HCT116 (cell line): ENCODE data around the gene DIAPH3. TPM values are rescaled to one million over a fixed set of nuclear protein-coding genes. Genes with fewer than 3 reads are reported as not detected.

Experiments used
- ATAC-seq: fragments of 200-7000 bp; cut with Tn5 transposase; 2 replicates; pipeline ENCODE4 v1.9.1; 2020; ENCODE audit warnings: mild to moderate bottlenecking, moderate library complexity
- BruUV-seq: library from RNA; stranded (reverse); fragments of 400-500 nt; replicated peaks from 2 replicates; lab custom pipeline; 2021; lab: Mats Ljungman, UMichigan
- CTCF ChIA-PET: fragments of 300-600 bp; sonication (Branson Sonifier 250); formaldehyde crosslinking; loops from one replicate; lab custom pipeline; 2021; ENCODE audit warnings: antibody characterized with exemption; lab: Charles Lee
- POLR2A ChIA-PET: fragments of 300-600, 350-600 bp; sonication (Branson Sonifier 250); formaldehyde crosslinking; loops from one replicate; lab custom pipeline; 2021; ENCODE audit warnings: antibody characterized with exemption; lab: Charles Lee
- RAD21 ChIA-PET, 2 experiments: fragments of 300-600 bp; sonication (Branson Sonifier 250); formaldehyde crosslinking; loops; one replicate each; lab custom pipeline; 2023; ENCODE audit warnings: low total read pairs in 2 of 2; ENCODE audit not compliant: uncharacterized antibody in 2 of 2, unreplicated experiment in 2 of 2, low non-redundant PET in 1 of 2; lab: Charles Lee
- DNase-seq: peaks from one replicate; pipeline ENCODE4 v3.0.0-alpha.2; 2010; ENCODE audit warnings: low read depth, low spot score
- H2AFZ ChIP-seq: fragments of 200-600 bp; shearing (Covaris generic), sonication (generic); 2 replicates; pipeline ENCODE4 v1.6.1; 2017; ENCODE audit warnings: low read depth, mixed run types, mixed read lengths, antibody characterized with exemption, low read length; ENCODE audit not compliant: poor library complexity, severe bottlenecking
- H3K27ac ChIP-seq: 2 replicates; pipeline ENCODE4 v1.5.1; 2012; ENCODE audit warnings: low read depth, low read length
- H3K27me3 ChIP-seq: fragments of 200-600 bp; sonication (generic); 2 replicates; pipeline ENCODE4 v1.6.1; 2016; ENCODE audit warnings: mixed run types, low read length, mixed read lengths; ENCODE audit not compliant: insufficient read depth
- H3K36me3 ChIP-seq, 2 experiments: fragments of 200-500 bp in 1 of 2; fragments of 200-600 bp in 1 of 2; sonication (Bioruptor generic) in 1 of 2; sonication (generic) in 1 of 2; 2 replicates each; pipeline versions ENCODE4 v1.5.1 to v1.6.1; 2014 to 2016; ENCODE audit warnings: low read length in 2 of 2, inconsistent platforms in 1 of 2, mixed read lengths in 1 of 2, mixed run types in 1 of 2; ENCODE audit not compliant: insufficient read depth in 2 of 2, control insufficient read depth in 1 of 2
- H3K4me1 ChIP-seq, 2 experiments: fragments of 200-600 bp in 1 of 2; sonication (generic) in 1 of 2; 2 replicates each; pipeline versions ENCODE4 v1.5.1 to v1.6.1; 2012 to 2017; ENCODE audit warnings: low read length in 2 of 2, inconsistent platforms in 1 of 2, mild to moderate bottlenecking in 1 of 2, mixed read lengths in 1 of 2, mixed run types in 1 of 2, moderate library complexity in 1 of 2; ENCODE audit not compliant: insufficient read depth in 2 of 2, control insufficient read depth in 1 of 2
- H3K4me2 ChIP-seq: fragments of 200-600 bp; sonication (generic); 2 replicates; pipeline ENCODE4 v1.6.1; 2017; ENCODE audit warnings: mixed run types, low read length, mixed read lengths
- H3K4me3 ChIP-seq, 2 experiments: fragments of 200-600 bp in 1 of 2; sonication (generic) in 1 of 2; replicated peaks in 1 of 2; 2 replicates each; pipeline ENCODE4 v1.5.1; 2011 to 2016; ENCODE audit warnings: low read length in 2 of 2, control low read depth in 1 of 2, low read depth in 1 of 2, mild to moderate bottlenecking in 1 of 2, mixed read lengths in 1 of 2, mixed run types in 1 of 2
- H3K79me2 ChIP-seq: fragments of 200-600 bp; sonication (generic); 2 replicates; pipeline ENCODE4 v1.6.1; 2017; ENCODE audit warnings: mild to moderate bottlenecking, mixed run types, low read length, moderate library complexity, mixed read lengths; ENCODE audit not compliant: insufficient read depth
- H3K9ac ChIP-seq: fragments of 200-600 bp; sonication (generic); 2 replicates; pipeline ENCODE4 v1.6.1; 2016; ENCODE audit warnings: low read length, mixed read lengths
- H3K9me2 ChIP-seq: fragments of 200-600 bp; sonication (generic), shearing (Covaris generic); 2 replicates; pipeline ENCODE4 v1.6.1; 2017; ENCODE audit warnings: mixed run types, mild to moderate bottlenecking, moderate library complexity; ENCODE audit not compliant: insufficient read depth
- H3K9me3 ChIP-seq, 2 experiments: fragments of 200-500 bp in 1 of 2; fragments of 200-600 bp in 1 of 2; sonication (Bioruptor generic) in 1 of 2; sonication (generic) in 1 of 2; 2 replicates each; pipeline ENCODE4 v1.6.1; 2014 to 2017; ENCODE audit warnings: low read length in 2 of 2, mixed read lengths in 2 of 2, inconsistent platforms in 1 of 2, low read depth in 1 of 2, mild to moderate bottlenecking in 1 of 2, mixed run types in 1 of 2, moderate library complexity in 1 of 2; ENCODE audit not compliant: control insufficient read depth in 1 of 2, insufficient read depth in 1 of 2
- H4K20me1 ChIP-seq: fragments of 200-600 bp; sonication (generic), shearing (Covaris generic); 2 replicates; pipeline ENCODE4 v1.6.1; 2017; ENCODE audit warnings: mixed run types, mild to moderate bottlenecking, moderate library complexity; ENCODE audit not compliant: insufficient read depth
- CBX3 ChIP-seq: IDR thresholded peaks from 2 replicates; pipeline ENCODE4 v1.6.1; 2012; ENCODE audit warnings: low read depth
- CEBPB ChIP-seq: IDR thresholded peaks from 2 replicates; pipeline ENCODE4 v1.6.1; 2012; ENCODE audit warnings: low read depth
- EGR1 ChIP-seq: IDR thresholded peaks from 2 replicates; pipeline ENCODE4 v1.6.1; 2012; ENCODE audit warnings: low read depth
- ELF1 ChIP-seq: IDR thresholded peaks from 2 replicates; pipeline ENCODE4 v1.6.1; 2012; ENCODE audit warnings: low read depth, borderline replicate concordance
- EZH2 ChIP-seq: fragments of 200-600 bp; sonication (generic); IDR thresholded peaks from 2 replicates; pipeline ENCODE4 v1.6.1; 2017; ENCODE audit warnings: antibody characterized with exemption, mixed run types
- EZH2phosphoT487 ChIP-seq: fragments of 200-600 bp; IDR thresholded peaks from 2 replicates; pipeline ENCODE4 v1.6.1; 2018; ENCODE audit warnings: antibody characterized with exemption, borderline replicate concordance
- FOSL1 ChIP-seq: IDR thresholded peaks from 2 replicates; pipeline ENCODE4 v1.6.1; 2012; ENCODE audit warnings: low read depth
- POLR2A ChIP-seq: IDR thresholded peaks from 2 replicates; pipeline ENCODE4 v1.7.0; 2011; ENCODE audit warnings: borderline replicate concordance; ENCODE audit not compliant: insufficient read depth, insufficient read length; ENCODE audit errors: extremely low read depth
- RAD21 ChIP-seq: IDR thresholded peaks from 2 replicates; pipeline ENCODE4 v1.6.1; 2012; ENCODE audit warnings: low read depth, mild to moderate bottlenecking
- SIN3A ChIP-seq: IDR thresholded peaks from 2 replicates; pipeline ENCODE4 v1.6.1; 2012; ENCODE audit warnings: low read depth
- SRF ChIP-seq: IDR thresholded peaks from 2 replicates; pipeline ENCODE4 v1.6.1; 2012; ENCODE audit warnings: low read depth
- ZFX ChIP-seq: fragments of 450-650 bp; IDR thresholded peaks from 2 replicates; pipeline ENCODE4 v1.6.1; 2017
- ZNF274 ChIP-seq: fragments of 200-500 bp; sonication (Bioruptor generic); IDR thresholded peaks from 2 replicates; pipeline ENCODE4 v1.6.1; 2014; ENCODE audit warnings: mild to moderate bottlenecking, low read depth, low read length, inconsistent platforms
- intact Hi-C: fragments of 100-400 bp; cut with micrococcal nuclease; formaldehyde crosslinking; loops from 2 replicates; pipeline ENCODE4 v1.10.0; 2022
- total RNA-seq: library from RNA; stranded (reverse); gene quantifications from one replicate; pipeline ENCODE4 v1.2.1, GENCODE V29; 2021; ENCODE audit not compliant: unreplicated experiment
- TF ChIP-seq, protein P1 (sequence below): IDR thresholded peaks from 2 replicates; pipeline ENCODE4 v1.6.1; 2012; ENCODE audit warnings: low read depth
- TF ChIP-seq, protein P2 (sequence below): IDR thresholded peaks from 2 replicates; pipeline ENCODE4 v1.6.1; 2012
- TF ChIP-seq, protein P3 (sequence below): IDR thresholded peaks from 2 replicates; pipeline ENCODE4 v1.6.1; 2011; ENCODE audit warnings: mild to moderate bottlenecking, low read length, moderate library complexity; ENCODE audit not compliant: insufficient replicate concordance; ENCODE audit errors: extremely low read depth

DIAPH3 gene
- total RNA-seq, 1 experiment from 2014 or later, result 22.8 TPM

GRCh38 chr13:59970847-59971246, 192.9 kb downstream of the DIAPH3 start (continued):
- TF ChIP-seq, protein P1, sequence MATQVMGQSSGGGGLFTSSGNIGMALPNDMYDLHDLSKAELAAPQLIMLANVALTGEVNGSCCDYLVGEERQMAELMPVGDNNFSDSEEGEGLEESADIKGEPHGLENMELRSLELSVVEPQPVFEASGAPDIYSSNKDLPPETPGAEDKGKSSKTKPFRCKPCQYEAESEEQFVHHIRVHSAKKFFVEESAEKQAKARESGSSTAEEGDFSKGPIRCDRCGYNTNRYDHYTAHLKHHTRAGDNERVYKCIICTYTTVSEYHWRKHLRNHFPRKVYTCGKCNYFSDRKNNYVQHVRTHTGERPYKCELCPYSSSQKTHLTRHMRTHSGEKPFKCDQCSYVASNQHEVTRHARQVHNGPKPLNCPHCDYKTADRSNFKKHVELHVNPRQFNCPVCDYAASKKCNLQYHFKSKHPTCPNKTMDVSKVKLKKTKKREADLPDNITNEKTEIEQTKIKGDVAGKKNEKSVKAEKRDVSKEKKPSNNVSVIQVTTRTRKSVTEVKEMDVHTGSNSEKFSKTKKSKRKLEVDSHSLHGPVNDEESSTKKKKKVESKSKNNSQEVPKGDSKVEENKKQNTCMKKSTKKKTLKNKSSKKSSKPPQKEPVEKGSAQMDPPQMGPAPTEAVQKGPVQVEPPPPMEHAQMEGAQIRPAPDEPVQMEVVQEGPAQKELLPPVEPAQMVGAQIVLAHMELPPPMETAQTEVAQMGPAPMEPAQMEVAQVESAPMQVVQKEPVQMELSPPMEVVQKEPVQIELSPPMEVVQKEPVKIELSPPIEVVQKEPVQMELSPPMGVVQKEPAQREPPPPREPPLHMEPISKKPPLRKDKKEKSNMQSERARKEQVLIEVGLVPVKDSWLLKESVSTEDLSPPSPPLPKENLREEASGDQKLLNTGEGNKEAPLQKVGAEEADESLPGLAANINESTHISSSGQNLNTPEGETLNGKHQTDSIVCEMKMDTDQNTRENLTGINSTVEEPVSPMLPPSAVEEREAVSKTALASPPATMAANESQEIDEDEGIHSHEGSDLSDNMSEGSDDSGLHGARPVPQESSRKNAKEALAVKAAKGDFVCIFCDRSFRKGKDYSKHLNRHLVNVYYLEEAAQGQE, result no peak
- TF ChIP-seq CEBPB (no peak), ZFX (no peak)

GRCh38 chr13:59963827-59964226, 199.9 kb downstream of the DIAPH3 start:
- no peak for ATAC-seq
- Histone ChIP-seq H2AFZ (no peak overlapping the region), H3K79me2 (no peaks in the 10 kb centered on the region), H4K20me1 (no peaks in the 10 kb centered on the region), H3K27ac (no peak overlapping the region), H3K4me1 (peaks cover 0 to 6% of the 10 kb centered on the region in 2 experiments; a peak in 1 of 4 replicates), H3K4me3 (no peak overlapping the region), H3K9me2 (no peaks in the 10 kb centered on the region), H3K9ac (no peak overlapping the region), H3K36me3 (no peaks in the 10 kb centered on the region), H3K27me3 (no peaks in the 10 kb centered on the region), H3K9me3 (no peaks in the 10 kb centered on the region), H3K4me2 (no peak overlapping the region)
- RAD21 ChIA-PET, result no interaction called here
- no TSS peak for BruUV-seq
- POLR2A ChIA-PET, result no interaction called here
- intact Hi-C loops, result no loop called here
- CTCF ChIA-PET, result no interaction called here
- no peak for DNase-seq
- TF ChIP-seq RAD21 (no peak), EGR1 (no peak), SRF (no peak), CBX3 (no peak), EZH2phosphoT487 (no peak), CEBPB (no peak), ELF1 (no peak), SIN3A (no peak), ZNF274 (no peak), FOSL1 (no peak), EZH2 (no peak), POLR2A (no peak)
- TF ChIP-seq, protein P2, sequence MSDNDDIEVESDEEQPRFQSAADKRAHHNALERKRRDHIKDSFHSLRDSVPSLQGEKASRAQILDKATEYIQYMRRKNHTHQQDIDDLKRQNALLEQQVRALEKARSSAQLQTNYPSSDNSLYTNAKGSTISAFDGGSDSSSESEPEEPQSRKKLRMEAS, result no peak
- TF ChIP-seq, protein P3, sequence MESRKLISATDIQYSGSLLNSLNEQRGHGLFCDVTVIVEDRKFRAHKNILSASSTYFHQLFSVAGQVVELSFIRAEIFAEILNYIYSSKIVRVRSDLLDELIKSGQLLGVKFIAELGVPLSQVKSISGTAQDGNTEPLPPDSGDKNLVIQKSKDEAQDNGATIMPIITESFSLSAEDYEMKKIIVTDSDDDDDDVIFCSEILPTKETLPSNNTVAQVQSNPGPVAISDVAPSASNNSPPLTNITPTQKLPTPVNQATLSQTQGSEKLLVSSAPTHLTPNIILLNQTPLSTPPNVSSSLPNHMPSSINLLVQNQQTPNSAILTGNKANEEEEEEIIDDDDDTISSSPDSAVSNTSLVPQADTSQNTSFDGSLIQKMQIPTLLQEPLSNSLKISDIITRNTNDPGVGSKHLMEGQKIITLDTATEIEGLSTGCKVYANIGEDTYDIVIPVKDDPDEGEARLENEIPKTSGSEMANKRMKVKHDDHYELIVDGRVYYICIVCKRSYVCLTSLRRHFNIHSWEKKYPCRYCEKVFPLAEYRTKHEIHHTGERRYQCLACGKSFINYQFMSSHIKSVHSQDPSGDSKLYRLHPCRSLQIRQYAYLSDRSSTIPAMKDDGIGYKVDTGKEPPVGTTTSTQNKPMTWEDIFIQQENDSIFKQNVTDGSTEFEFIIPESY, result no peak
- TF ChIP-seq, protein P1, result no peak
